ENCODE results near the gene PIK3C2B. TPM values are rescaled to one million over a fixed set of nuclear protein-coding genes. Genes with fewer than 3 reads are reported as not detected.

The PIK3C2B gene
- total RNA-seq, 1 experiment from 2014 or later = 24.7 TPM

- Histone ChIP-seq H3K36me3 (ENCODE audit: control insufficient read depth, insufficient read depth, low read length) (no peaks in the 10 kb centered on the region), H3K4me1 (no peaks in the 10 kb centered on the region), H3K4me3 (ENCODE audit: low read depth, low read length) (peak within 1 kb of the TSS; percentile 49), H3K27me3 (replicated peaks; ENCODE audit: control insufficient read depth, insufficient read depth, low read length) (no peaks in the 10 kb centered on the region), H3K9me3 (no peaks in the 10 kb centered on the region)
- peaks cover 7% of the 10 kb centered on the region for H3K4me1 Mint-ChIP-seq (ENCODE audit: low read depth, unreplicated experiment)
- H3K9me3 Mint-ChIP-seq (ENCODE audit: unreplicated experiment) = no peaks in the 10 kb centered on the region
- TF ChIP-seq, protein P1, sequence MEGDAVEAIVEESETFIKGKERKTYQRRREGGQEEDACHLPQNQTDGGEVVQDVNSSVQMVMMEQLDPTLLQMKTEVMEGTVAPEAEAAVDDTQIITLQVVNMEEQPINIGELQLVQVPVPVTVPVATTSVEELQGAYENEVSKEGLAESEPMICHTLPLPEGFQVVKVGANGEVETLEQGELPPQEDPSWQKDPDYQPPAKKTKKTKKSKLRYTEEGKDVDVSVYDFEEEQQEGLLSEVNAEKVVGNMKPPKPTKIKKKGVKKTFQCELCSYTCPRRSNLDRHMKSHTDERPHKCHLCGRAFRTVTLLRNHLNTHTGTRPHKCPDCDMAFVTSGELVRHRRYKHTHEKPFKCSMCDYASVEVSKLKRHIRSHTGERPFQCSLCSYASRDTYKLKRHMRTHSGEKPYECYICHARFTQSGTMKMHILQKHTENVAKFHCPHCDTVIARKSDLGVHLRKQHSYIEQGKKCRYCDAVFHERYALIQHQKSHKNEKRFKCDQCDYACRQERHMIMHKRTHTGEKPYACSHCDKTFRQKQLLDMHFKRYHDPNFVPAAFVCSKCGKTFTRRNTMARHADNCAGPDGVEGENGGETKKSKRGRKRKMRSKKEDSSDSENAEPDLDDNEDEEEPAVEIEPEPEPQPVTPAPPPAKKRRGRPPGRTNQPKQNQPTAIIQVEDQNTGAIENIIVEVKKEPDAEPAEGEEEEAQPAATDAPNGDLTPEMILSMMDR (IDR thresholded peaks at IDR 0.05; ENCODE audit: insufficient read depth in 1 of 2, low read depth in 1 of 2, low read length in 1 of 2, severe bottlenecking in 1 of 2, unreplicated experiment in 1 of 2) = no peak
- H3K27ac Mint-ChIP-seq (ENCODE audit: unreplicated experiment) = no peak within 1 kb of the TSS
- intact Hi-C loops (cut with micrococcal nuclease; ENCODE audit: unreplicated experiment) = loop anchor here (1.0 kb wide), 1 partner anchor 9 kb away; no protein-coding TSS in a partner anchor
- peaks cover 6% of the 10 kb centered on the region for H3K36me3 Mint-ChIP-seq (ENCODE audit: insufficient read depth, unreplicated experiment)
- BruUV-seq (replicated peaks) = no TSS peak
- CTCF ChIA-PET = interaction anchor here (0.6 to 1.7 kb wide), 9 partner anchors 9 to 345 kb away, joined by 3 to 22 read pairs (median 5); partner anchors contain the start of gene PIK3C2B
- POLR2A ChIA-PET = interaction anchor here (0.5 to 1.8 kb wide), 12 partner anchors 9 to 1628 kb away, joined by 3 to 63 read pairs (median 3); partner anchors contain the start of gene PIK3C2B
- no peak within 1 kb of the TSS for H3K4me3 Mint-ChIP-seq (ENCODE audit: unreplicated experiment)
- H3K27me3 Mint-ChIP-seq (ENCODE audit: insufficient read depth, unreplicated experiment) = no peaks in the 10 kb centered on the region
- peak; percentile 95 to 96 for DNase-seq
Observed at GRCh38 chr1:204516180-204516879, 21.7 kb upstream of the PIK3C2B start, which contains the start of gene MDM4. Gene MDM4 (plus strand): TSS chr1:204516406. CDS start chr1:204525519, 9,113 bp downstream.

GRCh38 chr1:204514828-204515227, 20.2 kb upstream of the PIK3C2B start:
- TF ChIP-seq, protein P1 (IDR thresholded peaks at IDR 0.05; ENCODE audit: insufficient read depth in 1 of 2, low read depth in 1 of 2, low read length in 1 of 2, severe bottlenecking in 1 of 2, unreplicated experiment in 1 of 2) = no peak
- Mint-ChIP-seq H3K4me3 (ENCODE audit: unreplicated experiment) (peak overlapping the region; percentile 15), H3K27ac (ENCODE audit: unreplicated experiment) (no peak overlapping the region), H3K9me3 (ENCODE audit: unreplicated experiment) (no peaks in the 10 kb centered on the region), H3K4me1 (ENCODE audit: low read depth, unreplicated experiment) (peaks cover 7% of the 10 kb centered on the region), H3K36me3 (ENCODE audit: insufficient read depth, unreplicated experiment) (no peaks in the 10 kb centered on the region), H3K27me3 (ENCODE audit: insufficient read depth, unreplicated experiment) (no peaks in the 10 kb centered on the region)
- BruUV-seq (replicated peaks) = no TSS peak
- intact Hi-C loops (cut with micrococcal nuclease; ENCODE audit: unreplicated experiment) = no loop called here
- no peak overlapping the region for H3K4me3 ChIP-seq (ENCODE audit: low read depth, low read length)
- H3K9me3 ChIP-seq = no peaks in the 10 kb centered on the region
- H3K27me3 ChIP-seq (replicated peaks; ENCODE audit: control insufficient read depth, insufficient read depth, low read length) = no peaks in the 10 kb centered on the region
- no peaks in the 10 kb centered on the region for H3K36me3 ChIP-seq (ENCODE audit: control insufficient read depth, insufficient read depth, low read length)
- ChIA-PET POLR2A (no interaction called here), CTCF (interaction anchor here (0.6 kb wide), 2 partner anchors 96 to 109 kb away, joined by 3 read pairs; no protein-coding TSS in a partner anchor)
- no peaks in the 10 kb centered on the region for H3K4me1 ChIP-seq
- no peak for DNase-seq

DNA sequence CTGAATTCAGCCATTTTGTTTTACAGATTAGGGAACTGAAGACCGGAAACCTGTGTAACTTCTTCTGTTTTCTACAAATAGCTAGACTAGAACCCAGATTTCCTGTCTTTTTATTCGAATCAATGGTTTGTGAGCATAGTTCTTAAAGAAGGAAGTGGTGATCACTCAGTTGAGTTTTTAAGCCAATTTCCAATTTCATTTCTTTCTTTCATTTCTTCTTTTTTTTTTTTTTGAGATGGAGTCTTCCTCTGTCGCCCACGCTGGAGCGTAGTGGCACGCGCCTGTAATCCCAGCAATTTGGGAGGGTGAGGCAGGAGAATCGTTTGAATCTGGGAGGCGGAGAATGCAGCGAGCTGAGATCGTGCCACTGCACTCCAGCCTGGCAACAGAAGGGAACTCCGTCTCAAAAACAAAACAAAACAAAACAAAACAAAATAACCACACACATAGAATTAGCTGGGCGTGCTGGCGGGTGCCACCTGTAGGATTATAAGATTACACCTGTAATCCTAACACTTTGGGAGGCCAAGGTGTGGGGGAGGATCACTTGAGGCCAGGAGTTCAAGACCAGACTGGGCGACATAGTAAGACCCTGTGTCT, 18.6 kb upstream of the PIK3C2B start:
- no peaks in the 10 kb centered on the region for H3K27me3 ChIP-seq (replicated peaks; ENCODE audit: control insufficient read depth, insufficient read depth, low read length)
- Mint-ChIP-seq H3K4me1 (ENCODE audit: low read depth, unreplicated experiment) (peaks cover 3% of the 10 kb centered on the region), H3K36me3 (ENCODE audit: insufficient read depth, unreplicated experiment) (peaks cover under 1% of the 10 kb centered on the region), H3K27me3 (ENCODE audit: insufficient read depth, unreplicated experiment) (no peaks in the 10 kb centered on the region), H3K9me3 (ENCODE audit: unreplicated experiment) (no peaks in the 10 kb centered on the region), H3K27ac (ENCODE audit: unreplicated experiment) (no peak overlapping the region), H3K4me3 (ENCODE audit: unreplicated experiment) (no peak overlapping the region)
- H3K4me1 ChIP-seq = peaks cover 4% of the 10 kb centered on the region; the same call in 1 of the 2 replicates
- intact Hi-C loops (cut with micrococcal nuclease; ENCODE audit: unreplicated experiment) = no loop called here
- CTCF ChIA-PET = no interaction called here
- no peaks in the 10 kb centered on the region for H3K36me3 ChIP-seq (ENCODE audit: control insufficient read depth, insufficient read depth, low read length)
- POLR2A ChIA-PET = interaction anchor here (0.6 kb wide), 1 partner anchor 15 kb away, joined by 5 read pairs; no protein-coding TSS in a partner anchor
- no peaks in the 10 kb centered on the region for H3K9me3 ChIP-seq
- DNase-seq = no peak
- BruUV-seq (replicated peaks) = no TSS peak
- H3K4me3 ChIP-seq (ENCODE audit: low read depth, low read length) = no peak overlapping the region
- TF ChIP-seq, protein P1 (IDR thresholded peaks at IDR 0.05; ENCODE audit: insufficient read depth in 1 of 2, low read depth in 1 of 2, low read length in 1 of 2, severe bottlenecking in 1 of 2, unreplicated experiment in 1 of 2) = no peak
